NCI-H2029 (cell line): Measurements from ENCODE around the gene SUN5.

Experiments used
- DNase-seq: peaks from one replicate; lab custom pipeline; 2025; lab: John Stamatoyannopoulos, UW

Gene SUN5

DNA sequence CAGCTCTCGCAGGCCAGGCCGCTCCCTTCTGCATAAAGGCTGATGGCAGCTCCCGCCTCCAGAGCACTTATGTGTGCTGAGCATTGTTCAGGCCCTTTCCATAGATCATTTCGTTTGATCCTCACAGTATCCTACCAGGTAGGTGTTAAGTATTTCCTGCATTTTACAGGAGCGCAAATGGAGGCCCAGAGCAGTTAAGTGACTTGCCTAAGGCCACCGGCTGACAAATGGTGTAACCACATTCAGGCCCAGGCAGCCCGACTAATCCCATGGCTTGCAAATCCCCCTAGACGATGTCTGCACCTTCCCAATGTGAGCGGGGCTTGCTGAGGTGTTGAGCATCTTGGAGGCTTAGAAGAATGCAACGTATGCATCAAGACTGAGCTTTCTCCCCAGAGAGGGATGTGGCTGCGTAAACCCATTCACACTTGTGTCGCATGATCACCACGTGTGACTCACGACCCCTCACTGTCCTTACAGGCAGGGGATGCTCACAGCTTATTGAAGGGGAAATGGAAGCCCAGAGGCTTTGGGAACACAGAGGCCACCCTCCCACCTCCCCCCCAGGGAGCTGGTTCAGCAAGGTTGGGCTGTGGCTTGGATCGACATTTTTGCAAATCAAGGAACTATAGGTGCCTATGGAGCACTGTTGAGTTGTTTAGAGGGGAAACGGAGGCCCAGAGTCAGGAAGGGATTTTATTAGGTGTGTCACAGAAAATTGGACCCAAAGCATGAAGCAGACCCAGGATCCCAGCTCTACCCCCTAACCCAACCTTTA, 10.3 kb upstream of the SUN5 start:
- no peak for DNase-seq

- no peak for DNase-seq
Measured at GRCh38 chr20:33013701-33014326, 9.6 kb upstream of the SUN5 start.

GRCh38 chr20:33012327-33013189, 8.3 kb upstream of the SUN5 start:
- no peak for DNase-seq

- DNase-seq, result no peak
Measured at GRCh38 chr20:33010674-33011449, 6.6 kb upstream of the SUN5 start.

- DNase-seq, result no peak
Measured at GRCh38 chr20:33010133-33010504, 5.9 kb upstream of the SUN5 start.

DNA sequence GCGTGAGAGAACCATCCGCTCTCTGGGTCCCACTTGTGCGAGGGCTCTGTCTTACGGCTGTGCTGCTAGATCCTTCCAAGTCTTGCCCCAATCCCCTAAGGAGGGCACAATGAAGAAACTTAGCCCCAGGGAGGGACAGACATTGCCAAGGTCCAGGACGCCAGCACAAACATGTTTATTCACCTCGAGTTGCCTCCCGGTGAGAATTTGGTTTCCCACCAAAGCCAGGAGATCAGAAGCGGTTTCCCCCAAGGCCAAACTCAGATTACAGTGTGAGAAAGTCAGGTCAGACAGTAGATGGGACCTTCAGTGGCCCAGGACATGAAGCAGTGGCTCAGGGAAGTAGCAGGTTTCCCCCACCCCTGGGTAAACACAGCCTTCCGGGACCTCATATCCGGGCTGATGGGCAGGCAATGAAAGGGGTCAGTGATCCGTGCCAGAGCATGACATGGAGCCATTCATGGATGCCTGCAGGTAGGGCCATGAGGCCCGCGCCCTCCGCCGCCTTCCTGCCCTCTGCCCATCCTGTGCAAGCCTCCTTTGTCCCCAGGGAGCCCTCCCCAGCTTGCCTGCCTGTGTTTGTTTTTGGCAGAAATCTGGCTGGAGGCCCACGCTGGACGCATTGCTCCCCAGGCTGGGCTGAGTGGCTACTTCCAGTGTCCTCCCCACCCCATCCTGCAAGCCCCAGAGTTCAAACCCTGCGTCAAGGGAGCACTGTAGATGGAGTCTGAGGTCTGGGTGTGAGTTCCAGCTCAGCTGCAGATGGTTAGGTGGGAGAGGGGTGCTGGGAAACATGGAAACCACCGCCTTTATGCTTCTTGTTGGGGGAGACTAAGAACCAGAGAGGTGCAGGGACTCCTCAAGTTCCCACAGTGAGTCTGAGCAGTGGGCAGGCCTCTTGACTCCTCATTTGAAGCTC, 5.2 kb upstream of the SUN5 start:
- DNase-seq, result peak; percentile 72

GRCh38 chr20:33008336-33009213, 4.3 kb upstream of the SUN5 start:
- peak; percentile 5 for DNase-seq

- DNase-seq, result peak; percentile 43
Measured at GRCh38 chr20:33007376-33008335, 3.4 kb upstream of the SUN5 start, which contains the start of gene BPIFB2. Gene BPIFB2 (plus strand): TSS chr20:33007704. CDS start chr20:33008575, 871 bp downstream.

DNA sequence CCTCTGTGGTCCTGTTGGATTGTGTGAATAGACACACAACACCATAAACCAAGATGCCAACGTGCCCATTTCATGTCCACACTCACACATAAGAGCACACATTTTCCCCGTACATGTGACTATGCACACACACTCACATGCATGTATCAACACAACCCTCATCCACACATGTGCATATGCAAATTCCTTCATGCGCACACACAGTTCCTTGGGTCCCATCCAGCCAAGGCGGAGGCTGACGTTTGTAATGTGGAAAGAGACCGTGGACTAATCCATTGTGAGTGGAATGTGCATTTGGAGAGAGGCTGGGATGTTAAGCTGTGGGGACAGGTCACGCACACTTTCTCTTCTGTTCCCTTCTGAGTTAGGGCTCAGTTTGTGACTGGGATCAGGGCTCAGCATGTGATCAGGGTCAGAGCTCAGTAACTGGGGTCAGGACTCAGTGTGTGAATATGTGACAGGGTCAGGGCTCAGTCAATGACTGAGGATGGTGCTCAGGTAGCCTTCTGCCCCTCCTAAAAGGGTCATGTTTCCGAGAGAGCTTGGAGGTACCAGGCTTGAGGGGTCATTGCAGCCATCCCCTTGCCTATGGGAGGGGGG, 2.6 kb upstream of the SUN5 start:
- DNase-seq, result no peak

DNA sequence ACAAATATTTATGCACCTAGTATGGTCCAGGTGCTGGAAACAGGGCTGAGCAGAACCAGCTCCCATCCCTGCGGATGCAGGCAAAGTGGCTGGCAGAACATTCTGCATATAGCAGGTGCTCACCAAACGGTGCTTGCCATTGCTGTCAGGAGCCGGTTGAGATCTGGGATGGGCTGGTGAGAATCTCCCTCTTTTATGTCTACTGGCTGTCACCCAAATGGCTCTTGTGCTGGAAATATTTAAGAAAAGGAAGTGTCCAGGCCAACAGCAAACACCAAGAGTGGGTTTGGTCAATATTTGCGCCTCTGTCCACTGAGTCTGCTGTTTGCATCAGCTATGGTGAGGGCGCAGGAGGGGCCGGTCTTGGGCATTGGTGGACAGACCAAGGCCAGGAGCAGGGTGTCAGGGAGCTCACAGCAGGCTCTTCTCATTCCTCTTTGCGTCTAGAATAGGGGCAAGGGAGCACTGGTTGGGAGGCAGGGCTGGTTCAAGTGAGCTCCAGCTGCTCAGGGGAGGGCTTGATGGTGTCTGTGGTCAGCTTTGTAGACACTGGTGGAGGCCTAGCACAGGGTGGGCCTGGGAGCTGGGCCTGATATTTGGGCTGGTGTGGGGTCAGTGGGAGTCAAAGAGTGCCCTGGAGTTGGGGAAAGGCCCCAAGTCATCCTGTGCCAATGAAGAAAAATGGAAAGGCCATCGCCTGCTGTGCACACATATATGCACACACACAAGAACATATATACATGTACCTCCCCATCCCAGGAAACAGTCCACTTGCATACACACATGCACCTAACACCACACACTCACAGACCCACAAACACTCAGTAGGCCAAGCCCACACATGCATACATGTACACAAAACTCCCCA, 1.9 kb upstream of the SUN5 start:
- peak; percentile 77 for DNase-seq

GRCh38 chr20:33005132-33005566, 916 bp upstream of the SUN5 start:
- DNase-seq, result no peak

DNA sequence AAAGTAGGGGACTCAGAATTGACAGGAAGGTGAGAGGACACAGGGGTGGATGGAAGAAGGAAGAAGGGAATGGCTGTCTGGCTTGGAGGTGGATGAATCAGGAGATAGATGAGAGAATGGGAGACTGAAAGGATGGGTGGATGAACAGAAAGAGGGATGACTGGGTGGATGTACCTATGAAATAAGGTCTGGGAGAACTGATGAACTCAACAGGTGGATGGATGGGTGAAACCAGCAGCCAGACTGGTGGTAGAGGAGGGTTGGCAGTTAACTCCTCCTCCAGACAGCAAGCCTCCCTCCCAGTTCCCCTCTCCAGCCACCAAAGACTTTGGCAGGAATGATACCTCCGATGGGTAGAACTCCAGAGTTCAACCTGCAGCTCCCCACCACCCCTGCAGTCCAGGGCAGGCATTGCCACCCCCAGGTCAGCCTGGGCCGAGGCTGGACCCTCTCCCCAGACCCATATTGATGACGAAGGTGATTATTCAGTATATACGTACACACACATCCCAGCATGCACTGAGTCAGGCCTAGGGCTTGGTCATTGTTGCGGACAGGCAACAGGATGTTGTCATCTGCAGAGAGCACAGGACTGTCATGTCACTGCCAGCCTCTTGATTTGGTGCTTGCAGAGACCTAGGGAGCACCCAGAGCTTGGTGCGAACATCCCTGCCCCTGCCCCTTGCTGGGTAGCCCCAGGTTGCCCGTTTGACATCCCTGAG, 2.0 kb downstream of the SUN5 start:
- DNase-seq, result no peak

GRCh38 chr20:33000802-33001466, 3.3 kb downstream of the SUN5 start:
- no peak for DNase-seq

GRCh38 chr20:32999603-33000250, 4.5 kb downstream of the SUN5 start:
- no peak for DNase-seq

GRCh38 chr20:32997431-32997830, 6.8 kb downstream of the SUN5 start:
- no peak for DNase-seq
